K562 (cell line): Measurements from ENCODE around the gene DTNB. TPM values are rescaled to one million over a fixed set of nuclear protein-coding genes. Genes with fewer than 3 reads are reported as not detected.

Experiments used
- ATAC-seq: fragments of 200-7000 bp; cut with Tn5 transposase; 3 replicates; pipeline ENCODE4 v1.9.1; 2020; ENCODE audit warnings: moderate library complexity
- BruUV-seq: library from RNA; stranded (reverse); fragments of 400-500 nt; replicated peaks from 2 replicates; lab custom pipeline; 2021; lab: Mats Ljungman, UMichigan
- CTCF ChIA-PET: fragments of 300-600 bp; formaldehyde crosslinking; extraction: SDS; loops from one replicate; lab custom pipeline; 2021; ENCODE audit warnings: low intra/inter-chr PET ratio; lab: Yijun Ruan, JAX
- POLR2A ChIA-PET: fragments of 300-600, 350-650 bp; sonication (Branson Sonifier 250); formaldehyde crosslinking; extraction: SDS; loops from one replicate; lab custom pipeline; 2021; ENCODE audit warnings: antibody characterized with exemption, inconsistent platforms; lab: Yijun Ruan, JAX
- DNase-seq, 4 experiments: peaks; one replicate each; pipeline versions ENCODE4 v3.0.0 to v3.0.0-alpha.2; 2011 to 2018; ENCODE audit warnings: low spot score in 3 of 4, mixed read lengths in 3 of 4; ENCODE audit errors: extremely low read depth in 1 of 4
- FAIRE-seq: peaks from 2 replicates; lab custom pipeline; 2011; peaks lifted over from hg19 to GRCh38; lab: Jason Lieb, UNC
- H2AFZ ChIP-seq: 2 replicates; pipeline ENCODE4 v1.6.0; 2011; ENCODE audit warnings: low read depth, low read length, control low read depth, inconsistent platforms
- H3K27ac ChIP-seq: fragments of 200-600 bp; 3 replicates; pipeline ENCODE4 v1.8.0; 2011; ENCODE audit warnings: low read depth, mild to moderate bottlenecking, control low read depth, inconsistent platforms, low read length, moderate library complexity, mixed read lengths; ENCODE audit errors: extremely low read depth
- H3K27me3 ChIP-seq, 2 experiments: fragments of 300-600 bp in 1 of 2; 2 replicates in 1 of 2; 3 replicates in 1 of 2; pipeline versions ENCODE4 v1.6.0 to v1.8.0; 2011; ENCODE audit warnings: inconsistent platforms in 2 of 2, low read length in 2 of 2, mild to moderate bottlenecking in 1 of 2, mixed read lengths in 1 of 2, moderate library complexity in 1 of 2; ENCODE audit not compliant: control insufficient read depth in 2 of 2, insufficient read depth in 2 of 2
- H3K36me3 ChIP-seq: fragments of 300-600 bp; 3 replicates; pipeline ENCODE4 v1.8.0; 2011; ENCODE audit warnings: mild to moderate bottlenecking, low read length, inconsistent platforms; ENCODE audit not compliant: control insufficient read depth, insufficient read depth
- H3K4me1 ChIP-seq, 2 experiments: fragments of 200-600 bp in 1 of 2; replicated peaks in 1 of 2; 2 replicates in 1 of 2; 3 replicates in 1 of 2; pipeline versions ENCODE4 v1.5.1 to v1.8.0; 2011; ENCODE audit warnings: inconsistent platforms in 2 of 2, low read length in 2 of 2, mild to moderate bottlenecking in 1 of 2, mixed read lengths in 1 of 2, moderate library complexity in 1 of 2; ENCODE audit not compliant: control insufficient read depth in 2 of 2, insufficient read depth in 2 of 2
- H3K4me2 ChIP-seq: 2 replicates; pipeline ENCODE4 v1.6.1; 2011; ENCODE audit warnings: low read length, control low read depth, inconsistent platforms, mixed read lengths; ENCODE audit not compliant: insufficient read depth
- H3K4me3 ChIP-seq: fragments of 200-600 bp; sonication (generic), shearing (Covaris generic); 2 replicates; pipeline ENCODE4 v1.5.1; 2016; ENCODE audit warnings: control low read depth, inconsistent platforms
- H3K79me2 ChIP-seq: fragments of 200-600 bp; 3 replicates; pipeline ENCODE4 v1.8.0; 2011; ENCODE audit warnings: low read length, inconsistent platforms; ENCODE audit not compliant: control insufficient read depth, insufficient read depth
- H3K9ac ChIP-seq, 2 experiments: 2 replicates each; pipeline versions ENCODE4 v1.6.0 to v1.6.1; 2011; ENCODE audit warnings: low read depth in 2 of 2, low read length in 2 of 2, control low read depth in 1 of 2, inconsistent platforms in 1 of 2, mild to moderate bottlenecking in 1 of 2, mixed read lengths in 1 of 2; ENCODE audit not compliant: insufficient read depth in 1 of 2
- H3K9me1 ChIP-seq: one replicate; pipeline ENCODE4 v1.6.0; 2011; ENCODE audit warnings: inconsistent platforms, mild to moderate bottlenecking, low read length, moderate library complexity; ENCODE audit not compliant: control insufficient read depth, insufficient read depth
- H3K9me3 ChIP-seq: replicated peaks from 2 replicates; pipeline ENCODE4 v1.5.1; 2011; ENCODE audit warnings: low read depth, low read length, inconsistent platforms; ENCODE audit not compliant: control insufficient read depth, insufficient read depth
- H4K20me1 ChIP-seq: replicated peaks from 2 replicates; pipeline ENCODE4 v1.6.1; 2011; ENCODE audit warnings: low read length, inconsistent platforms, mixed read lengths; ENCODE audit not compliant: control insufficient read depth, insufficient read depth
- BHLHE40 ChIP-seq: IDR thresholded peaks from 2 replicates; pipeline ENCODE4 v1.6.1; 2011; ENCODE audit warnings: low read length, improper control_type of control experiment
- C11orf30 ChIP-seq: fragments of 450-650 bp; IDR thresholded peaks from 2 replicates; pipeline ENCODE4 v1.6.1; 2016; ENCODE audit warnings: low read depth, mild to moderate bottlenecking
- CREB1 ChIP-seq, 2 experiments: sonication (generic) in 1 of 2; formaldehyde crosslinking in 1 of 2; IDR thresholded peaks; 2 replicates each; pipeline versions ENCODE4 v1.6.1 to v1.8.0; 2012 to 2022; ENCODE audit warnings: inconsistent platforms in 1 of 2, mild to moderate bottlenecking in 1 of 2, missing genetic modification reagents in 1 of 2, moderate library complexity in 1 of 2
- GTF3C2 ChIP-seq: IDR thresholded peaks from 3 replicates; pipeline ENCODE4 v1.6.1; 2011; ENCODE audit warnings: borderline replicate concordance, mild to moderate bottlenecking, moderate library complexity; ENCODE audit not compliant: insufficient read length; ENCODE audit errors: extremely low read depth
- HEY1 ChIP-seq: fragments of 250-450 bp; sonication (Bioruptor Pico); IDR thresholded peaks from 2 replicates; pipeline ENCODE4 v1.5.0; 2020; ENCODE audit warnings: mild to moderate bottlenecking, moderate library complexity, borderline replicate concordance
- HLTF ChIP-seq: fragments of 450-650 bp; IDR thresholded peaks from 2 replicates; pipeline ENCODE4 v1.6.1; 2016
- HNRNPH1 ChIP-seq: fragments of 200-400 bp; formaldehyde crosslinking; optimal IDR thresholded peaks from 2 replicates; pipeline ENCODE3; 2017; ENCODE audit warnings: low read depth, mild to moderate bottlenecking, low read length, moderate library complexity
- RAD51 ChIP-seq: fragments of 450-650 bp; IDR thresholded peaks from 2 replicates; pipeline ENCODE4 v1.7.1; 2016; ENCODE audit warnings: low read depth, mild to moderate bottlenecking, borderline replicate concordance
- SMARCC2 ChIP-seq: fragments of 450-650 bp; IDR thresholded peaks from 2 replicates; pipeline ENCODE4 v1.6.1; 2017; ENCODE audit warnings: antibody characterized with exemption, moderate library complexity, mild to moderate bottlenecking, low read depth
- ZNF316 ChIP-seq: fragments of 450-650 bp; IDR thresholded peaks from 2 replicates; pipeline ENCODE4 v1.6.1; 2016
- WGBS: fragments of 100-300 bp; shearing (Covaris generic); methylation state at CpG from one replicate; pipeline ENCODE4 v1.1.6; 2016; ENCODE audit warnings: low coverage, mixed read lengths; ENCODE audit not compliant: insufficient coverage; ENCODE audit errors: missing lambda C conversion rate; 5-methylcytosine and 5-hydroxymethylcytosine counted together
- in situ Hi-C: fragments of 300-500 bp; cut with MboI; formaldehyde crosslinking; loops from 4 replicates; pipeline ENCODE4 v1.15.0; 2018; ENCODE audit warnings: inconsistent platforms, mixed read lengths
- intact Hi-C: fragments of 100-400 bp; cut with micrococcal nuclease; formaldehyde crosslinking; loops from 2 replicates; pipeline ENCODE4 v1.14.2; 2022
- polyA plus RNA-seq, 8 experiments: library from polyadenylated mRNA; depleted of rRNA in 4 of 8; stranded (reverse) in 5 of 8; unstranded in 3 of 8; fragments of >200 nt; fragmentation: Nextera tagmentation in 2 of 8; fragmentation: Illumina TruSeq in 1 of 8; extraction: Ambion mirVana in 2 of 8; extraction: Trizol in 1 of 8; gene quantifications; 2 replicates each; pipeline versions ENCODE4 v1.2.1 to v1.2.3, GENCODE V29; 2011 to 2014; ENCODE audit warnings: inconsistent platforms in 1 of 8, missing spikeins in 1 of 8
- total RNA-seq, 7 experiments: library from RNA; depleted of rRNA in 6 of 7; stranded (reverse); fragments of >200 nt in 6 of 7; fragmentation: Illumina TruSeq in 2 of 7; extraction: Trizol in 2 of 7; gene quantifications; 2 replicates each; pipeline versions ENCODE4 v1.2.1 to v1.2.3, GENCODE V29; 2011 to 2021; ENCODE audit warnings: low replicate concordance in 1 of 7
- TF ChIP-seq, protein P1 (sequence below): sonication (generic); formaldehyde crosslinking; IDR thresholded peaks from 2 replicates; pipeline ENCODE4 v1.8.1; 2023; ENCODE audit warnings: mild to moderate bottlenecking, missing genetic modification reagents

DTNB gene
- total and polyA plus RNA-seq, 9 of the 15 experiments (the other 6 are each of a cell fraction or from before 2014, with no cell fraction given), result 0.18 to 2.0 (median 0.77) TPM; not detected in 2

GRCh38 chr2:25619185-25619584 is 54.2 kb downstream of the DTNB start:
- Histone ChIP-seq H3K9me1 (no peaks in the 10 kb centered on the region), H3K27ac (no peak overlapping the region), H3K4me3 (no peak overlapping the region), H3K79me2 (no peaks in the 10 kb centered on the region), H3K27me3 (peaks cover 17 to 20% of the 10 kb centered on the region in 2 experiments; a peak in 4 of 5 replicates), H3K36me3 (no peaks in the 10 kb centered on the region), H2AFZ (no peak overlapping the region), H4K20me1 (no peaks in the 10 kb centered on the region), H3K9me3 (no peaks in the 10 kb centered on the region), H3K4me2 (no peak overlapping the region), H3K9ac (no peak overlapping the region), H3K4me1 (no peaks in the 10 kb centered on the region)
- DNase-seq, result no peak
- in situ Hi-C loops, result no loop called here
- BruUV-seq, result no TSS peak
- FAIRE-seq, result no peak
- ATAC-seq, result no peak
- 0% methylated on average over 4 of the region's 4 CpGs for WGBS
- CTCF ChIA-PET, result no interaction called here
- TF ChIP-seq HNRNPH1, result no peak
- no peak for TF ChIP-seq CREB1 (IDR thresholded peaks at IDR 0.05)
- no peak for TF ChIP-seq CREB1 (CRISPR knock-in tag; IDR thresholded peaks at IDR 0.05)
- TF ChIP-seq HLTF, result no peak
- TF ChIP-seq, protein P1, sequence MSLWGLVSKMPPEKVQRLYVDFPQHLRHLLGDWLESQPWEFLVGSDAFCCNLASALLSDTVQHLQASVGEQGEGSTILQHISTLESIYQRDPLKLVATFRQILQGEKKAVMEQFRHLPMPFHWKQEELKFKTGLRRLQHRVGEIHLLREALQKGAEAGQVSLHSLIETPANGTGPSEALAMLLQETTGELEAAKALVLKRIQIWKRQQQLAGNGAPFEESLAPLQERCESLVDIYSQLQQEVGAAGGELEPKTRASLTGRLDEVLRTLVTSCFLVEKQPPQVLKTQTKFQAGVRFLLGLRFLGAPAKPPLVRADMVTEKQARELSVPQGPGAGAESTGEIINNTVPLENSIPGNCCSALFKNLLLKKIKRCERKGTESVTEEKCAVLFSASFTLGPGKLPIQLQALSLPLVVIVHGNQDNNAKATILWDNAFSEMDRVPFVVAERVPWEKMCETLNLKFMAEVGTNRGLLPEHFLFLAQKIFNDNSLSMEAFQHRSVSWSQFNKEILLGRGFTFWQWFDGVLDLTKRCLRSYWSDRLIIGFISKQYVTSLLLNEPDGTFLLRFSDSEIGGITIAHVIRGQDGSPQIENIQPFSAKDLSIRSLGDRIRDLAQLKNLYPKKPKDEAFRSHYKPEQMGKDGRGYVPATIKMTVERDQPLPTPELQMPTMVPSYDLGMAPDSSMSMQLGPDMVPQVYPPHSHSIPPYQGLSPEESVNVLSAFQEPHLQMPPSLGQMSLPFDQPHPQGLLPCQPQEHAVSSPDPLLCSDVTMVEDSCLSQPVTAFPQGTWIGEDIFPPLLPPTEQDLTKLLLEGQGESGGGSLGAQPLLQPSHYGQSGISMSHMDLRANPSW (CRISPR knock-in tag), result no peak
- no peak for TF ChIP-seq BHLHE40
- TF ChIP-seq C11orf30, result no peak
- no peak for TF ChIP-seq ZNF316
- TF ChIP-seq RAD51, result no peak
- TF ChIP-seq HEY1 (CRISPR knock-in tag), result no peak
- TF ChIP-seq GTF3C2, result no peak
- TF ChIP-seq SMARCC2, result no peak
- intact Hi-C loops, result no loop called here
- POLR2A ChIA-PET, result no interaction called here
